ENCODE data around the gene TMEM17.

The TMEM17 gene

GRCh38 chr2:62458206-62458641, 47.8 kb downstream of the TMEM17 start:
- DNase-seq, result no peak
- TF ChIP-seq, protein P1, sequence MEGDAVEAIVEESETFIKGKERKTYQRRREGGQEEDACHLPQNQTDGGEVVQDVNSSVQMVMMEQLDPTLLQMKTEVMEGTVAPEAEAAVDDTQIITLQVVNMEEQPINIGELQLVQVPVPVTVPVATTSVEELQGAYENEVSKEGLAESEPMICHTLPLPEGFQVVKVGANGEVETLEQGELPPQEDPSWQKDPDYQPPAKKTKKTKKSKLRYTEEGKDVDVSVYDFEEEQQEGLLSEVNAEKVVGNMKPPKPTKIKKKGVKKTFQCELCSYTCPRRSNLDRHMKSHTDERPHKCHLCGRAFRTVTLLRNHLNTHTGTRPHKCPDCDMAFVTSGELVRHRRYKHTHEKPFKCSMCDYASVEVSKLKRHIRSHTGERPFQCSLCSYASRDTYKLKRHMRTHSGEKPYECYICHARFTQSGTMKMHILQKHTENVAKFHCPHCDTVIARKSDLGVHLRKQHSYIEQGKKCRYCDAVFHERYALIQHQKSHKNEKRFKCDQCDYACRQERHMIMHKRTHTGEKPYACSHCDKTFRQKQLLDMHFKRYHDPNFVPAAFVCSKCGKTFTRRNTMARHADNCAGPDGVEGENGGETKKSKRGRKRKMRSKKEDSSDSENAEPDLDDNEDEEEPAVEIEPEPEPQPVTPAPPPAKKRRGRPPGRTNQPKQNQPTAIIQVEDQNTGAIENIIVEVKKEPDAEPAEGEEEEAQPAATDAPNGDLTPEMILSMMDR (IDR thresholded peaks at IDR 0.05), result no peak

GRCh38 chr2:62457556-62457955, 48.4 kb downstream of the TMEM17 start:
- no peaks in the 10 kb centered on the region for H3K9me3 ChIP-seq
- H3K27me3 ChIP-seq, result no peaks in the 10 kb centered on the region
- H3K36me3 ChIP-seq, result no peaks in the 10 kb centered on the region
- no peak for DNase-seq
- intact Hi-C loops (cut with DNase I; ENCODE audit: low total_unique reads), result loop anchor here (1.0 kb wide), 1 partner anchor 318 kb away; no protein-coding TSS in a partner anchor
- TF ChIP-seq, protein P1 (IDR thresholded peaks at IDR 0.05), result no peak
- H3K4me3 ChIP-seq, result peak overlapping the region; percentile 58 to 77
- H3K4me1 ChIP-seq, result peaks cover 4 to 11% (median 6%) of the 10 kb centered on the region in 4 donors
- H3K27ac ChIP-seq, result peak overlapping the region; percentile 68 to 69

More at GRCh38 chr2:62458206-62458641, 47.8 kb downstream of the TMEM17 start:
- no peak overlapping the region for H3K27ac ChIP-seq
- intact Hi-C loops (cut with DNase I; ENCODE audit: low total_unique reads), result no loop called here
- H3K4me3 ChIP-seq, result no peak overlapping the region
- no peaks in the 10 kb centered on the region for H3K9me3 ChIP-seq
- peaks cover 4 to 11% (median 6%) of the 10 kb centered on the region in 4 donors for H3K4me1 ChIP-seq
- no peaks in the 10 kb centered on the region for H3K27me3 ChIP-seq
- no peaks in the 10 kb centered on the region for H3K36me3 ChIP-seq

GRCh38 chr2:62456721-62457539, 49.1 kb downstream of the TMEM17 start:
- intact Hi-C loops (cut with DNase I; ENCODE audit: low total_unique reads), result loop anchor here (1.0 kb wide), 1 partner anchor 318 kb away; no protein-coding TSS in a partner anchor
- Histone ChIP-seq H3K4me3 (peak overlapping the region; percentile 58 to 77), H3K9me3 (no peaks in the 10 kb centered on the region), H3K27ac (peak overlapping the region; percentile 68 to 69), H3K36me3 (no peaks in the 10 kb centered on the region), H3K27me3 (no peaks in the 10 kb centered on the region), H3K4me1 (peaks cover 4 to 8% (median 6%) of the 10 kb centered on the region in 4 donors)
- DNase-seq, result peak; percentile 60 to 79
- TF ChIP-seq, protein P1 (IDR thresholded peaks at IDR 0.05), result peak; percentile 97 to 99

- peaks cover 4 to 7% (median 5%) of the 10 kb centered on the region in 4 donors for H3K4me1 ChIP-seq
- H3K27ac ChIP-seq, result no peak overlapping the region
- TF ChIP-seq, protein P1 (IDR thresholded peaks at IDR 0.05), result no peak
- no peak for DNase-seq
- H3K4me3 ChIP-seq, result no peak overlapping the region
- H3K36me3 ChIP-seq, result no peaks in the 10 kb centered on the region
- H3K27me3 ChIP-seq, result no peaks in the 10 kb centered on the region
- intact Hi-C loops (cut with DNase I; ENCODE audit: low total_unique reads), result no loop called here
- no peaks in the 10 kb centered on the region for H3K9me3 ChIP-seq
Observed at GRCh38 chr2:62455957-62456692, 49.9 kb downstream of the TMEM17 start.

DNA sequence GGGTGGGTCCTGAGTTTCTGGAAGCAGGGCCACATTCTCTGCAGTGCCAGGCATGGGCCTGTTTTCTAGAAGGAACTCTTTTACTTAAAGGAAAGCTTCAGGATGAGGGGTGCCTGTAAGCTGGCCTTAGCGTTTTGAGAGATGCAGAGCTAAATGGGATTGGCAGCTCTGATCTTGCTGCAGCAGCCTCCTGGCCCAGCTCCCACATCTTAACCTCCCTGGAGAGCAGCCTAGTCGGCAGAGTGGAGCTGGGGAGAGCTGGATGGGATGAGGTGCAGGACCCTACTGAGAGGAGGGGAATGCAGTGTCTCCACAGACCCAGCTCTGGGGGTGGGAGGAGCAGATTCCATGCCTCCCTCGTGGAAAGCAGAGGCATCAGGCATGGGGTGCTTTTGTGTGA, 52.0 kb downstream of the TMEM17 start:
- no peaks in the 10 kb centered on the region for H3K27me3 ChIP-seq
- no peaks in the 10 kb centered on the region for H3K36me3 ChIP-seq
- H3K4me3 ChIP-seq, result no peak overlapping the region
- DNase-seq, result no peak
- H3K9me3 ChIP-seq, result no peaks in the 10 kb centered on the region
- intact Hi-C loops (cut with DNase I; ENCODE audit: low total_unique reads), result no loop called here
- TF ChIP-seq, protein P1 (IDR thresholded peaks at IDR 0.05), result no peak
- no peak overlapping the region for H3K27ac ChIP-seq
- peaks cover 4 to 7% (median 5%) of the 10 kb centered on the region in 4 donors for H3K4me1 ChIP-seq

All from tibial artery (tissue), 4 donors.